Stimulated activated CD4-positive, alpha-beta T cell treated with anti-CD3 and anti-CD28 coated beads, Interleukin-2, amount 100 ng/mL, for 48 hours (primary cell): ENCODE data around the gene HOXD8.

Source experiments
- DNase-seq, 2 donors: peaks; one replicate each; pipeline ENCODE4 v3.0.0-alpha.2; 2020

The HOXD8 gene

DNA sequence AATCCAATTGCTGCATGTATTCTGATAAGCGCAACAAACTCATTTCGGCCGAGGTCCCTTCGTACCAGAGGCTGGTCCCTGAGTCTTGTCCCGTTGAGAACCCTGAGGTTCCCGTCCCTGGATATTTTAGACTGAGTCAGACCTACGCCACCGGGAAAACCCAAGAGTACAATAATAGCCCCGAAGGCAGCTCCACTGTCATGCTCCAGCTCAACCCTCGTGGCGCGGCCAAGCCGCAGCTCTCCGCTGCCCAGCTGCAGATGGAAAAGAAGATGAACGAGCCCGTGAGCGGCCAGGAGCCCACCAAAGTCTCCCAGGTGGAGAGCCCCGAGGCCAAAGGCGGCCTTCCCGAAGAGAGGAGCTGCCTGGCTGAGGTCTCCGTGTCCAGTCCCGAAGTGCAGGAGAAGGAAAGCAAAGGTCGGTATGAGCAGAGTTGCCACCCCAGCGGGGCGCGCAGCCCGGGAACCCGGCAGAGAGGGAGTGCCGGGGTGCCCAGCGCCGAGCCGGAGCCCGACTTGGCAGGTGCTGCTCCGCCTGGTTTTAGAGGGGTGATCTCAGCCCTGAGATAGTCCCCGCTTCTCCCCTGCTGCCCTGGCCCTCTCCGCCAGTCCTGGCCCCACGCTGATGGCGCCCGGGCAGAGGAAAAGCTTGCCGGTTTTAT is 12.2 kb upstream of the HOXD8 start:
- DNase-seq = no peak

GRCh38 chr2:176117823-176118371 is 11.6 kb upstream of the HOXD8 start:
- DNase-seq = no peak

DNA sequence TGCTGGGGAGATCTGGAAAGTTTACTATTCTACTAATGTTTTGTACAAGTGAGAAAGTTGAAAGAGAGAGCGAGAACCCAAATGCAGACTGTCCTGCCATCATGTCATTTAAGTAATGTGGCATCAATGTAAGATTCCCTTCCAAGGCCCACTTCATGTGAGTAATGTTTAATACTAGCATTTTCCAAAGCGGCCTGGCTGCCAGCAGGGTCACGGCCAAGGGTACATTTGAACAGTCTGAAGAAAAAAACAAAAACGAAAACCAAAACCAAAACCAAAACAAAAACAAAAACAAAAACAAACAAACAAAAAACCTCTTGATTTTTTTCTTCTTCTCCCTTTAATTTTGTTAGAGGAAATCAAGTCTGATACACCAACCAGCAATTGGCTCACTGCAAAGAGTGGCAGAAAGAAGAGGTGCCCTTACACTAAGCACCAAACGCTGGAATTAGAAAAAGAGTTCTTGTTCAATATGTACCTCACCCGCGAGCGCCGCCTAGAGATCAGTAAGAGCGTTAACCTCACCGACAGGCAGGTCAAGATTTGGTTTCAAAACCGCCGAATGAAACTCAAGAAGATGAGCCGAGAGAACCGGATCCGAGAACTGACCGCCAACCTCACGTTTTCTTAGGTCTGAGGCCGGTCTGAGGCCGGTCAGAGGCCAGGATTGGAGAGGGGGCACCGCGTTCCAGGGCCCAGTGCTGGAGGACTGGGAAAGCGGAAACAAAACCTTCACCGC is 10.7 kb upstream of the HOXD8 start:
- DNase-seq = no peak

DNA sequence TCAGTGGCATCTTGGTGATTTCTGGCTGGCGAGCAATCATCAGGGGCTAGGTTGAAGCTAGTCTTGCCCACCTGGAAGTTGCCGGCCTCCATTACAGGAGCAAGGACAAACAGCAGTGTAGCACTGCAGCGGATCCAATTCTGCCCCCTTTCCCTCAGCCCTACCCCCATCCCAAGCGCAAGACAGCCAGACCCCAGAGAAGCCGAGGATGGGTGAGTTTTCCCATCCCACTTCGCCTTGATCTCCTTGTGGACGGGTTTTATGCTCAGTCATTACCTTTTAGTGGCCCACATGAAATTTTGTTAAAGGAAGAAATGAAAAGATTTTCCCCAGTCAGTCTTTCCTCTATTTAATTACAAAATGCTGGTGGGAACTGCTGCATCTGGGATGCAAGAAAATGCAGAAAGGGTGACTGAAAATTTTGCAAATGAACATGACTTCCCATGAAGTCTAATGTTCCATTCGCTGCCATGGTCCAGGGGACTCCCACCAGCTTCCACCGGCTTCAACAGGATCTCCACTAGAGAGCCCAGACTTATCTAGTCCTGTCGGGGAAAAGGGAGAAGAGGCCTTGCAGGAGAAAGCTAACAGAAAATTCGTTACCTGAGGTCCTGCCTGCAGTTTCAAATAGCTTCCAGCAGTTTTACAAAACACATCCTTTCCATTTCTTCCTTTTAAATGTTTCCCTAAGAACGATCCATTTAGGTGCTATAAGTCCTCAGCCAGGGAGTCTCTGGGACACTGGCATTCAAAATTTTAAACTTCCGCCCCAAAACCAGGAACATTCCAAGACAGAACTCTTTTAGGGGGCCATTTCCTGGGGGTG is 8.9 kb upstream of the HOXD8 start:
- DNase-seq = no peak

DNA sequence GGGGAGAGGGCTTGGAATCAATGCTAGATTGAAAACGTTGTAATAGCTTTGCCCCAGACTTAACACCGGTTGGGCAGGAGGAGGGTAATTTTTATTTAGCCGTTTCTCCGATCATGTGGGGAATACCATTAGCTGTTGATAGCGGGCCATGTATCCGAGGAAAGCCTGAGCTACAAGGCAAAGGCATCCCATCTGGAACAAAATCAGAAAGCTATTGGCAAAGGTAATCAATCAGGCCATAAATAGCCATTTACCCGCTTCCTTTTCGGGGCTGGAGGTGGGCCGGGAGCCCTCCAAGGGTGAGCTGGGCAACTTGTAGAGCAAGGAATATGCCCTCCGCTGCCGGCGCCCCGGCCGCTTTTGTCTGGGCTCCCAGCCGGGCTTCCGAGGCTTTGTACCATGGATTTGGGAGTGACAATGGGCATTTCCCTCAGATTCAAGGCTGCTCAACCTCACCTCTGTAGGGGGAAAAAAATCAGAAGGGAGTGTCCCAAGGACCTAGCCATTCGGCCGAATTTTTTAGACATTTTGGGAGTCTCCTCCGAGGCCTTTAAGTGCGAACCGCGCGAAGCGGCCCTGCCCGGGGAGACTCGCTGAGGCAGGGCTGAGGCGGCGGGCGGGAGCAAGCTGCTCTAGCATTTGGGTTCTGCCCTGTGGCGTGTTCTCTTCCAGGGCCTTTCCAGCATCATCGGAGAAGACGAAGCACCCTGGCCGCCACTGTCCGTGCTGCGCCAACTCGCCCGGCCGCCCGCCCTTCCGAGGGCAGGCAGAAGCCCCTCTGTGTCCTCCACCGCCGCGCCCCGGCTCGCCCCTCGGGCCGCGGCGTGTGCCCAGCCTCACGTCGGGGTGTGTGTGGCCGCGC is 8.1 kb upstream of the HOXD8 start:
- no peak for DNase-seq

- no peak for DNase-seq
These were observed 7.3 kb upstream of the HOXD8 start for GRCh38 chr2:176122052-176122682.

- no peak for DNase-seq
These were observed 6.7 kb upstream of the HOXD8 start, which contains the start of gene HOXD9 for GRCh38 chr2:176122683-176123410. TSS of gene HOXD9 (plus strand) at chr2:176122719. CDS start at chr2:176122769, 50 bp downstream.

DNA sequence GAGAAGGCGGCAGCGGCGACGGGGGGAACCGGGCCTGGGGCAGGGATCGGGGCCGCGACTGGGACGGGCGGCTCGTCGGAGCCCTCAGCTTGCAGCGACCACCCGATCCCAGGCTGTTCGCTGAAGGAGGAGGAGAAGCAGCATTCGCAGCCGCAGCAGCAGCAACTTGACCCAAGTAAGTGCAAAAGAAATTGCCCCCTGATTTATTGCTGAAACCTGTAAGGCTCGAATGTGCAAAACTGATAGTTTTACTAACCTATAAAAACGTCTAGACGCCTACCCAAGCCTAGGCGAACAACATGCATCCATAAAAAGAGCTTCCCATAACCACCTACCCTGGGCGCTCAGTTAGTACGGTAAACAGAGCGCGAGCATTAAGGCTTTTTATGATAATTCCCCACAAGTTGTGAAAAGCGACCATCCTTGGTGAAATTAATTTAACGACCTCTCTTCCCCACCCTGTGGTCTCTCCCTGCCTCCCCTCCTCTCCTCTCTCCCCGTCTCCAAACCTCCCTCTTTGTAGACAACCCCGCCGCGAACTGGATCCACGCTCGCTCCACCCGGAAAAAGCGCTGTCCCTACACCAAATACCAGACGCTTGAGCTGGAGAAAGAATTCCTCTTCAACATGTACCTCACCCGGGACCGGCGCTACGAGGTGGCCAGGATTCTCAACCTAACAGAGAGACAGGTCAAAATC is 5.9 kb upstream of the HOXD8 start:
- DNase-seq = no peak

DNA sequence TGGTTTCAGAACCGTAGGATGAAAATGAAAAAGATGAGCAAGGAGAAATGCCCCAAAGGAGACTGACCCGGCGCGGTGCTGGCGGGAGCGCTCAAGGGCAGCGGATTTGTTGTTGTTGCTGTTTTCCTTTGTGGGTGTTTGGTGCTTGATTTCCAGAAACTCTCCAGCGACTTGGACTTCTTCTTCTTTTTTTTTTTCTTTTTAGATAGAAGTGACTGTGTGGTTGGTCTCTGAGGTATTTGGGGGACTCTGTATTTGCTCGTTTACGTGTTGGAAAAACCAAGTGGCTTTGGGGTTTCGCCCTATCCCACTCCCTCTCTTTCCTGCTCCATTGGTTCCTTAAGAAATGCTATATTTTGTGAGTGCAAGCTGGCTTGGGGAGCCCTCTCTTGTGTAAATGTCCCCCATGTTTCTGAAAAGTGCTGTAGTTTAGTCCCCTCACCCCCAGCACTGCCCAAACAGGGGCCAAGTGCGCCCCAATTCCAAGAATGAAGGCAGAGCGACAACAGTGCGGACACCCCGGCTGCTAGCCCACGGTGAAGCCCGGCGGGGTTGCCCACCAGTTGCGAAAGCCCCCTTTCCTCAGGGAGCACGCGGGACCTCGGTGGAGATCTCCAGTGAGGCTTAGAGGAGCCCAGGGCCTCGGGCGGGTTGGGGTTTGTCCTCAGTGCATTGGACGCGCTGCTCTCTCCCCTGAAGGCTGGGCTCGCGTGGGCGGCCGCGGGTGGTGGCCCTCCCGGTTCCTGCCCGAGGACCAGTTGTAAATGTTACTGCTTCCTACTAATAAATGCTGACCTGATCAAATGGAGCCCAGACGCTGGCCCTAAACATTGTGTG is 5.2 kb upstream of the HOXD8 start:
- no peak for DNase-seq

- DNase-seq = no peak
These were observed 4.3 kb upstream of the HOXD8 start for GRCh38 chr2:176124947-176125771.

- DNase-seq = no peak
These were observed 3.8 kb upstream of the HOXD8 start for GRCh38 chr2:176125772-176126054.

DNA sequence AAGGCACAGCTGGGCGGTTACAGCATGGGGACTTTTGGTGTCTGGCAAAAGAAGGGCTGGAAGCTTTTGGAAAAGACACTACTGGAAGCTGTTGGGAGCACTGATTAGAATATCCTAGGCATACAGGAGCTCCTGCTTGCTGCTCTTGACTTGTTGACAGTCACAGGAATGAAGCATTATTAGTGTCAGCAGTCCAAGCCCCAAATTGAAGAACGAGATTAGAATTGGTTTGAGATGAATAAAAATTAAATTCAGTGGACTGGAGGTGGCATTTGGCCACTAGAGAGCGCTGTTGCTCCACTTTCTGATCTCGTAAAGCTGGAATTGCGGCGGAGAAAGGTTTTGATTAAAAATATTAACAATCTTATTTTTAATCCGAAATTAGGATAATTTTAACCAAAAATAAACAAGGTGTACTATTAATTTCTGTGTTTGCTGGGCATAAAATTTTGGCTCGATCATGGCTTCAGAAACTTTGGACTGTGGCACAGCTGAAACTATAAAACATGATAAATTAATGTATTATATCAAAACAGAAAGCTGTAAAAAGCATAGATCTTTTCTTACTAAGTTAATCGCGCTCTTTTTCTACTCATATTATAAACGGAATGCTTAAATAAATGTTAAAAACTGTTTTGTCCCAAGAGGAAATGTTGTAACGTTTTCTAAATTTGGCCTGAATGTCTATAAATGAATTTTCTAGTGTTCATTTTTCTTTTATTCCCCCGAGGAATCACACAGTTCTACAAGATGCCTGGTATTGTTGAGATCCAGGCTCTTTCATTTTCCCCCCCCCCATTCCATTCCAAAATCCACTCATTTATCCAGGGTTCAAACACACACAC is 2.4 kb upstream of the HOXD8 start:
- DNase-seq = peak; percentile 66 to 71

DNA sequence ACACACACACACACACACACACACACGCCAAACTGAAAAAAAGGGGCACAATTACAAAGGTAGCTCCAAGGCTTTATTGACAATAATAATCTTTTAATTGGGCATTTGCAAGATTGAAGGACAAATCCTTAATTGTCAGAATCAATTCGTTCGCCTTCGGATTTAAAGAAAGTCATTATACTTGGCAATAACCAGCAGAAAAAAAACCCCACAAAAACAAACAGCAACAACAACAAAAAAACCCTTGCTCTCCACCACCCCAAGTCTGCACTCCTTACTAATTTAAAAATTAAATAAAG is 1.8 kb upstream of the HOXD8 start:
- DNase-seq = no peak

DNA sequence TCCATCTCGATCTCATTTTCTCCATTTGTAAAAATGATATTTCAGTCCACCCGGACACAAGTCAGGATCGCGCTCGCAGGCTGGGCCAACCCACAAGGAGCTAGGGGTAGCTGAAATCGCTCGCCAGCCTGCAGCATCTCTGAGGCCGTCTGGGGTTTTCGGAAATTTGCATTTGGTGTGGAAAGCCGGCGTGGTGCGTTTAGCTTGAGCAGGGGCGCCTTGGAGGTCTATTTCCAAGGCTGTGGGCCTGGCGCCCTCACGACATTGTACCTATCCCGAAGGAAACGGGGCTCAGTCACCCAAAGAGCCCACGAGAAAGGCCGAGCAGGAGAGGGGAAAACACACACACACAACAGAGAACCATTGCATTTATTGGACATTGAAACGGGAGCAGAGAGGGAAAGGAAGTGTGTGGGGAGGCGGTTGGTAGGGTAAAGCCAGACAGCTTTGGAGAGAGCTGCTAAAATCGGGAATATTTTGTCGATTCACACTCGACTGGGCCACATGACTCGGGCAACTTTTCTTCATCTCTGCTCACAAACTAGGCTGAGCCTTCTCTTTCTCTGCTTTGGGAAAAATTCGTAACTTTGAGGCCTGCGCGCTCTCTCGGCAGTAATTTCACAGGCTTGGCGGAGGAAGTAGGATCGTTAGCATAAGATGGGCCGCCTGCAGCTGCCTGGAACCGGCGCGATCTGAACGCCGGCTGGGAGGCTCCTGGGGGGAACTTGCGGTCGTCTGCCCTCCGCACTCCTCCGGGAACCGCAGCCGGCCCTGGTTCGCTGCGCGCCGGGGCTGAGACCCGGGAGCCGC is 1.1 kb upstream of the HOXD8 start:
- DNase-seq = no peak

GRCh38 chr2:176129813-176130146 is 275 bp downstream of the HOXD8 start:
- no peak for DNase-seq

GRCh38 chr2:176130147-176130956 is 847 bp downstream of the HOXD8 start:
- DNase-seq = peak in 1 of 2 donors; percentile 23
